ENCODE data around the gene TENM4. TPM values are rescaled to one million over a fixed set of nuclear protein-coding genes. Genes with fewer than 3 reads are reported as not detected.

TENM4 gene
- polyA plus RNA-seq, 2 of the 4 experiments (the other 2 are of a cell fraction), result 0.06 to 0.31 TPM

DNA sequence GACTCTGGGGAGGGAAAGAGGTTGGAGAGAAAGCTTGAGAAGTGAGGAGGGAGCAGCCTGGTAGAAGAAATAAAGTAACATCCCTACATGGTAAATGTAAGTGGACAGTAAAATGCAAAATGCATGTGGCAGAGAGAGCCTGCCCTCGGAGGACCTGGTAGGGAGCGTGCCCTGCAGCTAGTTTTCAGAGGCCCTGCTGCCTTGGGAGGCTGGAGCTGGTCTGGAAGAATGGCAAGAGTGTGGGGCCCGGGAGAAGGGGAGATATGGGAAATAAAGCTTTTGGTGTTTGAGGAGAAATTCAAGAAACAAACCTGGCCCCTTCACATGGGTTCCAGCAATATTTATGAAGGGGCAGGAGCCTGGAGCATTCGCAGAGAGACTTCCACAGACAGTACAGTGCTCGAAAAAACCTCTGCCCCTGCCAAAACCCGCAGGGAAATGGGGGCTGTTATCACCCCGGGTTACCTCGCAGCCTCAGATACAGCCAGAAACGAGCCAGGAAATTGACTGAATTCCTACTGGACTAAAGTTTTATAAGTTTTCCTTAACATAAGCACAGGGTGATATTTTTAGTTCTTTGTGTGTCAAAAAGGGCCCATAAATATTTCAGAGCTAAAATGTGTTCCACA lies 363.0 kb downstream of the TENM4 start (continued):
- TF ChIP-seq, protein P1, sequence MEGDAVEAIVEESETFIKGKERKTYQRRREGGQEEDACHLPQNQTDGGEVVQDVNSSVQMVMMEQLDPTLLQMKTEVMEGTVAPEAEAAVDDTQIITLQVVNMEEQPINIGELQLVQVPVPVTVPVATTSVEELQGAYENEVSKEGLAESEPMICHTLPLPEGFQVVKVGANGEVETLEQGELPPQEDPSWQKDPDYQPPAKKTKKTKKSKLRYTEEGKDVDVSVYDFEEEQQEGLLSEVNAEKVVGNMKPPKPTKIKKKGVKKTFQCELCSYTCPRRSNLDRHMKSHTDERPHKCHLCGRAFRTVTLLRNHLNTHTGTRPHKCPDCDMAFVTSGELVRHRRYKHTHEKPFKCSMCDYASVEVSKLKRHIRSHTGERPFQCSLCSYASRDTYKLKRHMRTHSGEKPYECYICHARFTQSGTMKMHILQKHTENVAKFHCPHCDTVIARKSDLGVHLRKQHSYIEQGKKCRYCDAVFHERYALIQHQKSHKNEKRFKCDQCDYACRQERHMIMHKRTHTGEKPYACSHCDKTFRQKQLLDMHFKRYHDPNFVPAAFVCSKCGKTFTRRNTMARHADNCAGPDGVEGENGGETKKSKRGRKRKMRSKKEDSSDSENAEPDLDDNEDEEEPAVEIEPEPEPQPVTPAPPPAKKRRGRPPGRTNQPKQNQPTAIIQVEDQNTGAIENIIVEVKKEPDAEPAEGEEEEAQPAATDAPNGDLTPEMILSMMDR (IDR thresholded peaks at IDR 0.05), result no peak
- no peak for TF ChIP-seq SMC3 (IDR thresholded peaks at IDR 0.05)

DNA sequence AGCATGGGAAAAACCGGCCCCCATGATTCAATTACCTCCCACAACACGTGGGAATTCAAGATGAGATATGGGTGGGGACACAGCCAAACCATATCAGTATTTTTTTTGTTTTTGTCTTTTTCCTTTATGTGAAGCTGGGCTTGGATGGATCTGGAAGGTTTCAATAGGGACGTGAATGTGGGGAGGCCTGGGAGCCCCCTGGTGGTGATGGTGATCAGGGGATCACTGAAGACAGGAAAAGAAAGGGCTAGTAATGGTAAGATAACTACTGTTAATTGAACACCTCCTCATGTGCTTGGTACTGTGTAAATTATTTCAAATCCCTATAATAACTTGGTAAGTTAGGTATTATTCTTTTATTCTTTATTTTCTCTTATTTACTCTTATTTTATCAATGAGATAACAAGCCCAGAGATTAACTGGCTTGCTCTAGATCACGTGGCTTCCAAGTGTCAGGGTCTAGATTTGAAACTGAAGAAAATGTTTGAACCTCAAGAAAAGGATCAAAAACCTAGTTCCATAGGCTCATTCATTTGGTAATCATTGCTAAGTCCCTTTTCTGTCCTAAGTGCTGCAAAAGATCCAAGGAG lies 364.2 kb downstream of the TENM4 start:
- no peak overlapping the region for H3K4me3 ChIP-seq
- peaks cover 2% of the 10 kb centered on the region; the same call in 1 of the 3 replicates for H3K4me1 ChIP-seq
- FAIRE-seq (no peak), DNase-seq (ENCODE audit: low read depth in 1 of 2, low spot score in 1 of 2) (peak; percentile 31 to 35), ATAC-seq (peak in 1 of 2 experiments; percentile 78; a peak in 3 of 6 replicates)
- 61% methylated on average over 4 of the region's 4 CpGs for WGBS (ENCODE audit: missing lambda C conversion rate)
- no peaks in the 10 kb centered on the region; the same call in 2 of the 3 replicates for H3K9me3 ChIP-seq
- H3K4me2 ChIP-seq, result no peak overlapping the region
- ChIA-PET CTCF (interaction anchor here (0.6 to 2.1 kb wide), 4 partner anchors 11 to 275 kb away, joined by 3 to 9 read pairs (median 3); no protein-coding TSS in a partner anchor), POLR2A (no interaction called here)
- peak; percentile 23; the same call in 1 of the 3 replicates for TF ChIP-seq SMC3 (IDR thresholded peaks at IDR 0.05)
- no peak for TF ChIP-seq MAFK (IDR thresholded peaks at IDR 0.05; ENCODE audit: partially characterized antibody)
- no peak for TF ChIP-seq KDM5A (IDR thresholded peaks at IDR 0.05)
- TF ChIP-seq, protein P1 (IDR thresholded peaks at IDR 0.05), result peak; percentile 32; the same call in 2 of the 3 replicates
- peak in 1 of 2 experiments; percentile 33; a peak in 3 of 5 replicates for TF ChIP-seq RAD21 (conservative IDR thresholded peaks at IDR 0.05 in 1 of 2, IDR thresholded peaks at IDR 0.05 in 1 of 2)
- H3K27ac ChIP-seq, result no peak overlapping the region

DNA sequence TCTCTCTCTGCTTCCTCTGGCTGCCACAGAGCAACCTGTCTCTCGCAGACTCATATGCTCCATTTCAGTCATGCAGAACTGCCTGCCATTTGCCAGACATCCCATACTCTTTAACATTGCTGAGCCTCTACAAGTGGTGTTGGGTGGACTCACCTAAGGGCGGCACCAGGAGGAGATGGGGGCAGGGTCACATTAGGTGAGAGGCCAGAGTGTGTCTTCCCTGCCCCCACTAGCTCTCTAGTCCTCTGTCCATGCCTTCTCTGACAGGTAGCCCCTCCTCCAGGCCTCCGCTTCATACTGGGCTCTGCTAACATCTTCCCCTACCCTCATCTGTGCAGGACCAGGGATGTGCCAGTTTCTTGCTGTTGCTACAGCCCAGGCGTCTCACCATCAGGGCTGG lies 366.3 kb downstream of the TENM4 start:
- Histone ChIP-seq H3K4me2 (no peak overlapping the region), H3K4me1 (no peaks in the 10 kb centered on the region), H3K4me3 (no peak overlapping the region), H3K9me3 (no peaks in the 10 kb centered on the region; the same call in 2 of the 3 replicates), H3K27ac (no peak overlapping the region)
- ATAC-seq (no peak), FAIRE-seq (no peak), DNase-seq (ENCODE audit: low read depth in 1 of 2, low spot score in 1 of 2) (no peak)
- 88% methylated on average over 4 of the region's 4 CpGs for WGBS (ENCODE audit: missing lambda C conversion rate)
- ChIA-PET CTCF (interaction anchor here (1.2 to 2.1 kb wide), 3 partner anchors 11 to 26 kb away, joined by 3 to 9 read pairs (median 5); no protein-coding TSS in a partner anchor), POLR2A (no interaction called here)
- no peak for TF ChIP-seq PHF8 (IDR thresholded peaks at IDR 0.05; ENCODE audit: borderline replicate concordance, low read depth)
- no peak for TF ChIP-seq SMC3 (IDR thresholded peaks at IDR 0.05)

DNA sequence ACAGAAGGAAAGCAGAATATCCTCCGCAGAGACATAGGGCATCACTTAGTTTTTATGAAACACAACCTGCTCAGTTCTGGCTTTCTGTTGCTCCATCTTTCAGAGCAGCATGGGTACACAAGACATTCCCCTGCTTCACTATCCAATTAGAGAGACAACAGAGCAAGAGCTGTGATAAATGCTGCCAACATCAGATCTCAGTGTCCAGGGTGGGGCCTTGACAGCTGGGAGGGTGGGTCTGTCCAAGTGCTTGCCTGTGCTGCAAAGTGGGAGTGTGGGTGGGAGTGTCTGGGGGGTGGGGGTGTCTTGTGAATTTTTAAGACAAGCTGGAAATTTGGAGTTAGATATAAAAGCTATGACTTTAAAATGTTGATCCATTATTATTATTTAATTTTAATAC lies 369.6 kb downstream of the TENM4 start:
- no peak for FAIRE-seq
- POLR2A ChIA-PET, result no interaction called here

More for the DNA sequence above, 369.6 kb downstream of the TENM4 start:
- no peak for ATAC-seq
- Histone ChIP-seq H3K27ac (no peak overlapping the region), H3K4me2 (no peak overlapping the region), H3K4me3 (no peak overlapping the region), H3K9me3 (no peaks in the 10 kb centered on the region; the same call in 2 of the 3 replicates), H3K4me1 (no peaks in the 10 kb centered on the region)
- no peak for DNase-seq (ENCODE audit: low read depth in 1 of 2, low spot score in 1 of 2)
- CTCF ChIA-PET, result interaction anchor here (0.8 to 2.3 kb wide), 5 partner anchors 16 to 424 kb away, joined by 3 to 8 read pairs (median 6); no protein-coding TSS in a partner anchor
- TF ChIP-seq, protein P1 (IDR thresholded peaks at IDR 0.05), result no peak
- no peak for TF ChIP-seq CEBPB (IDR thresholded peaks at IDR 0.05)
- TF ChIP-seq KDM5A (IDR thresholded peaks at IDR 0.05), result no peak
- TF ChIP-seq NPAS2 (CRISPR knock-in tag; IDR thresholded peaks at IDR 0.05; ENCODE audit: borderline replicate concordance), result no peak
- TF ChIP-seq MAZ (IDR thresholded peaks at IDR 0.05; ENCODE audit: borderline replicate concordance, low read depth, low read length), result no peak
- TF ChIP-seq TP53 (CRISPR knock-in tag; IDR thresholded peaks at IDR 0.05), result no peak
- TF ChIP-seq RNF2 (IDR thresholded peaks at IDR 0.05; ENCODE audit: borderline replicate concordance, low read depth), result no peak
- no peak for TF ChIP-seq ZNF302 (CRISPR knock-in tag; IDR thresholded peaks at IDR 0.05)
- no peak for TF ChIP-seq NFE2L2 (conservative IDR thresholded peaks at IDR 0.05; ENCODE audit: low read length)
- no peak for TF ChIP-seq GATA3 (IDR thresholded peaks at IDR 0.05; ENCODE audit: borderline replicate concordance)
- TF ChIP-seq CHD2 (IDR thresholded peaks at IDR 0.05; ENCODE audit: low read length, partially characterized antibody), result no peak
- TF ChIP-seq CHD4 (IDR thresholded peaks at IDR 0.05; ENCODE audit: borderline replicate concordance), result no peak
- no peak for TF ChIP-seq HEYL (CRISPR knock-in tag; IDR thresholded peaks at IDR 0.05)
- no peak for TF ChIP-seq RFX5 (IDR thresholded peaks at IDR 0.05)
- TF ChIP-seq ZSCAN20 (CRISPR knock-in tag; IDR thresholded peaks at IDR 0.05), result no peak
- TF ChIP-seq EHMT2 (IDR thresholded peaks at IDR 0.05; ENCODE audit: low read depth), result no peak
- no peak for TF ChIP-seq JUNB (IDR thresholded peaks at IDR 0.05)
- WGBS (ENCODE audit: missing lambda C conversion rate), result 92% methylated on average over 1 of the region's 1 CpG
